ENCODE data around the gene ITGB3. TPM values are rescaled to one million over a fixed set of nuclear protein-coding genes. Genes with fewer than 3 reads are reported as not detected.

ITGB3 gene
- total and polyA plus RNA-seq, 4 donors = 14.4 to 210 (median 50.4) TPM

Other genes starting within 250 kb of the ITGB3 start
- 100 to 1,000 TPM; 100 to 123 TPM for gene CDC27, start 64.5 kb upstream of the ITGB3 start, total RNA-seq
- gene CDC27, start 64.5 kb upstream of the ITGB3 start, polyA plus RNA-seq = 10 to 100 TPM; 12.1 to 32.4 TPM
- under 1 TPM in 1 of 2 donors, not detected in 1; 0.96 TPM for gene MYL4, start 44.5 kb upstream of the ITGB3 start, total RNA-seq
- gene MYL4, start 44.5 kb upstream of the ITGB3 start, polyA plus RNA-seq = 1 to 10 TPM; 2.1 to 3.0 TPM
- 10 to 100 TPM; 28.1 to 34.2 TPM for gene EFCAB13, start 70.1 kb downstream of the ITGB3 start, total RNA-seq
- 1 to 10 TPM; 1.4 to 6.3 TPM for gene EFCAB13, start 70.1 kb downstream of the ITGB3 start, polyA plus RNA-seq

Measured in aorta (tissue), 4 donors.